ENCODE measurements around the gene GFI1.

GFI1 gene

GRCh38 chr1:92487078-92487605, 417 bp upstream of the GFI1 start:
- no peak for DNase-seq

- DNase-seq, result peak; percentile 82
Observed at GRCh38 chr1:92485381-92486250, 1.1 kb downstream of the GFI1 start.

DNA sequence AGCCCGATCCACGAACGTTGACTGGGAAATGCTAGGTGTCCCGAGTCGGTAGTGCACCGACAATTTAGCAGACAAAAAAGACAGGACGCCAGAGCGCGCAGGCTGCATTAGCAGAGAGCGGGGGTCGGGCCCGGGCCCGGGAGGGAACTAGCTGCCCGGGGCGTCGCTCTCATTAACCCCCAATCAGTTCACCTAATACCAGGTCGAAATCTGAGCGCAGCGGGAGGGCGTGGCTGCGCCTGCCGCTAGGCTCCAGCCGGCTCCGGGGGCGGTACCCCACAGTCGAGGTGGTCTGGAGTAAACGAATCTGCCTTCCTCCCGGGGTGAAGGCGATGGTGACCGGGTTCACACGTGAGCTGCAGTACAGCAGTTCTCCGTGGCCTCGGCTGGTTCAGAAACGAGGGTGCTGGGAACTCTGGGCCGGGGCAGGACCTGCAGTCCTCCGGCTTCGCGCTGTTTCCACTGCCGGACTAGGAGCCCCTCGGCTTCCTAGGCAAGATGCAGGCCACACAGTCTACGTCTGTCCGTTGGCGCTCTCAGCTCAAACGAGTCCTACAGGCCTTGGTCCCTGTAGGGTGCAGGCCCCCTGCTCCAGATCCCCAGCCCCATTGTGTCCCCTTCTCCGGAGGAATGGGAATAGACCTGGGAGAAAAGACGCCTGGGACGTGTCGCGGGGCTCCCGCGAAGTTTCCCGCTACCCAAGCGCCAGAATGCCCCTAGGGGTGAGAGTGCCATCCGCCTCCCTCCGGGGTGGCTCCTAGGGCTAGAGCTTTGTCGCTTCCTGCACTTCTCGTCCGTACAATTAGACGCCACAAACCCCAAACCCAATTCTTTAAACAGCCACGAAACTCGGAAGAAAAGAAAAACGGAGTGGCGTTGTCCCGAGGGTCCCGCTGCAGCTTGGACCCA, 2.0 kb downstream of the GFI1 start:
- DNase-seq, result peak; percentile 59

DNA sequence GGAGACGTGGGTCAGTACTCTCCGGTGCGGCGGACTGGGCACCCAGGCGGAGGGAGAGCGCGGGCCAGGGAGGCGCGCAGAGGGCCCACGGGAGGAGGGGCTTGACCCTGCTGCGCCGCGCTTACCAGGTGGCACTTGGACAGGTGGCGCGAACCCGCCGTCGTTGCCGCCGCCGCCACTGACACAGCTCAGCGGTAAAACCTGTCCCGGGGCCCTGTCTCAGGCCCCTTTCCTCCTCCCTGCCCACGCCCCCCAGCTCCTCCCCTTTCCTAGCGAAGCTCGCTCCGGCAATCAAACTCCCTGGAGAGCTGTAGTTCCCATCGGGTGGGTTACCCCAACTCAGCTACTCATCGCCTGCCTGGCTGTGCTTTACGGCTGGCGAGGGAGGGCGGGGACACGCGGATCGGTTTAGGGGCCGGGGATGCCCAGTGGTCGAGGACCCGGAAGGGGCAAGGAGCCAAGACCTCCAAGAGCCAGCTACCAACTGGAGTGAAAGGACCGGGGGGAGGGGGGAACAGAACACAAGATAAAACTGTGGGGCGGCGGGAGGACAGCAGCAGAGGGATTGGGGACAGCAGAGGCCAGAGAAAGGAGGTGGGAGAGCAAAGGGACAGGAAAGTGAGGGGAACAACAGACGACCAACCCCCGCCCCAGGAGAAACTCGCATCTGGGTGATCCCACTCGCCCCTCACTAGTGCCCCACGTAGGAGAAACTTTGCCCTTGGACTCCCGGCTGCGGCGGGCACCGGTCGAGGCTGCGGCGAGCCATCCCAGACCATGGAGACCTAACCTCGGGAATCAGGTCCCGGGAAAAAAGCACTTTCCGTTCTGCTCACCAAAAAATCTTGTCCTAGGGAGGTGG, 2.9 kb downstream of the GFI1 start:
- DNase-seq, result peak; percentile 47

DNA sequence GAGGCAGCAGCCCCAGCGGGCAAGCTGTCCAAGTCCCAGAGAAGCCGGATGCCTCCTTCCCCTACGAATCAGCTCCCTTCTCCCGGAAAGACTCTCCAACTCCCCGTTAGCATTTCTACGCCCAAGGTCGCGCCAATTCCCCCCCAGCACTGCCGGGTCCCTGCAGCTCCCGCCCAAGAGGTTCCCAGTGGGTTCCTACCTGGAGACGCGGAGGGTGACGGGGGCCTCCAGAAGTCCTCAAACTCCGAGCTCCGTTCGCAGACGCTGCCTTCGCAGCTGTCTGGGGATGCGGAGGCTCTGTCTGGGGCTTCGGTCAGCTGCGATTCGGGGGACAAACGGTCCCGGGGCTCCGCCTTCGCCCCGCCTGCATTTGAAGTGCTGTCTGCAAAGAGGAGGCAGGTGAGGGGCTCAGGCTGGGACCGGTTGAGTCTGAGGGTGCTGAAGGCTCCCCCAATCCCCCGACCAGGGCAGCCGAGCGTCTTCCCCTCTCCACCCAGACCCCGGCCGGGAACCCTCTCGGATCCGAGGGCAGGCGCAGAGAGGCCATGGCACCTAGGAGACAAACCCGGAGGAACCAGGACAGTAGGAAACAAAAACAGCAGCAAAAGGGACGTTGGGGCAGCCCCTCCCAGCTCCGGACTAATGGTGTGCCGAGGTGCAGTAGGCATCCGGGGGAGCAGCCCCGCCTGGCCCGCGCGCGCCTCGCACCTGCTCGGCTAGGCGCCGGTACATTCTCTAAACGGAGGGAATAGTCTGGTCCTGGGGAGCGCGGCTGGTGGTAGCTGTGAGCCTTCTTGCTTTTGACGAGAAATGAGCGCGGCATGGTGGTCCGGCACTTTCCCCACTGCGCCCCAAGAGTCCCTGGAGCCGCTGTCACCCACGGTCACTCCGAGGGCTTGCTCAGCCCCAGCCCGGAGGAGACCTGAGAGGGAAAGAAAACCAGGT, 3.8 kb downstream of the GFI1 start:
- DNase-seq, result peak; percentile 41

GRCh38 chr1:92481971-92482664, 4.6 kb downstream of the GFI1 start:
- DNase-seq, result no peak

DNA sequence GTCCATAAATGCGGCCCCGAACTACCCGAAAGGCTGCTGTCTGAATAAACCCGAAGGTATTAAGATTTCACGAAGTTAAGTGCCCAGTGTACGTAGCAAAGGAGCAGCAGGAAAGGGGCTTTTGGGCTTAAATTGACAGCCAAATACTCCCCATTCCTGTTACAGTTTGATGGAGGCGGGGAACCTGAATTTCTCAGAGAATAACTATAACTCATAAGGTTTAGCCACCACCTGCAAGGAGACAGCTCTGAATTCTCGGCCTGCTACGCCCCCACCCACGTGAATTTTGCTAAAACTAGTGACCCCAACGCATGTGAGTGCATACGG, 5.2 kb downstream of the GFI1 start:
- DNase-seq, result no peak

- no peak for DNase-seq
Observed at GRCh38 chr1:92480813-92481598, 5.7 kb downstream of the GFI1 start.

DNA sequence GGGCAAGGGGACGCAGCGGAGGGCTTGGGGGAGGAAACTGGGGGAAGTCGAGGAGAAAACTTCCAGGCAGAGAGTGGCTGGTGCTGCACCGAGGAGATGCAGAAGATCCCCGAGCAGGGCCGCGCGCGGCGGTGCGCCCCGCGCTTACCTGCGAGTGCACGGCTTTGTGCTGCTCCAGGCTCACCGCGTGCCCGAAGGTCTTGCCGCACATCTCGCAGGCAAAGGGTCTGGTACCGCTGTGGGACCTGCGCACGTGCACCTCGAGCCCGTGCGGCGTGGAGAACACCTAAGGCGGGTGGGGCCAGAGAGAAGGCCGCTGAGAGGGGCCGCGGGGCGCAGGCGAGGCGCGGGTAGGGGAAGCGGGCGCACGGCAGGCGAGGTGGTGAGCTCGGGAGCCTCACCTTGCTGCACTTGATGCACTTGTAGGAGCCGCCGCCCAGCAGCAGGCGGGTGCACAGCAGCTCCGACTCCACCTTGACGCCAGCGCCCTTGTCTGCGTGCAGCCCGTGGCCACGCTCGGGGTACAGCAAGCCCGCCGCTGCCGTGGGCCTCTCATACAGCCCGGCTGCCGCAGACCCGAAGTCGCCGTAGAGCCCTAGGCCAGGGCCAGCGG, 6.4 kb downstream of the GFI1 start:
- no peak for DNase-seq

DNA sequence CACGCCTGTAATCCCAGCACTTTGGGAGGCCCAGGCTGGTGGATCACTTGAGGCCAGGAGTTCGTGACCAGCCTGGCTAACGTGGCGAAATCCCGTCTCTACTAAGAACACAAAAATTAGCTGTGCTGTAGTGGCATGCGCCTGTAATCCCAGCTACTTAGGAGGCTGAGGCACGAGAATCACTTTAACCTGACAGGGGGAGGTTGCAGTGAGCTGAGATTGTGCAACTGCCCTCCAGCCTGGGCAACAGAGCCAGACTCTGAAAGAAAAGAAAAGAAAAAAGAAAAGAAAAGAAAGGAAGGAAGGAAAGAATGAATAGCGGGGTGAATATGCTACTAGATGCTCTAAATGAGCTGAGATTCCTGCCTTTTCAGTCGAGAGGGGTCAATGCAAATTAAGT, 7.1 kb downstream of the GFI1 start:
- DNase-seq, result no peak

DNA sequence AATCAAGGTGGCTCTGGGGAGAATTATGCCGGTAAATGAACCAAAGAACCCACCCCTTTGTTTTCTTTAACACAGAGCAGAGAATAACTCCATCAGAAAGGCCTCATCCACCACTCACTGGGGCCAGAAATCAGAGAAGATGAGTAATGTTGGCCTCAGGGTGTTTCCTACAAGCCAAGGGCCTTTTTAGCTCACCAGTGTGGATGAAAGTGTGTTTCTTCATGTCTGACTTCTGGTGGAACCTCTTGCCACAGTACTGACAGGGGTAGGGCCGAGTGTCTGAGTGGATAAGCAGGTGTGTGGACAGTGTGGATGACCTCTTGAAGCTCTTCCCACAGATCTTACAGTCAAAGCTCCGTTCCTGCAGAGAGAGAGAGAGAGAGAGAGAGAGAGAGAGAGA, 8.3 kb downstream of the GFI1 start:
- DNase-seq, result no peak

DNA sequence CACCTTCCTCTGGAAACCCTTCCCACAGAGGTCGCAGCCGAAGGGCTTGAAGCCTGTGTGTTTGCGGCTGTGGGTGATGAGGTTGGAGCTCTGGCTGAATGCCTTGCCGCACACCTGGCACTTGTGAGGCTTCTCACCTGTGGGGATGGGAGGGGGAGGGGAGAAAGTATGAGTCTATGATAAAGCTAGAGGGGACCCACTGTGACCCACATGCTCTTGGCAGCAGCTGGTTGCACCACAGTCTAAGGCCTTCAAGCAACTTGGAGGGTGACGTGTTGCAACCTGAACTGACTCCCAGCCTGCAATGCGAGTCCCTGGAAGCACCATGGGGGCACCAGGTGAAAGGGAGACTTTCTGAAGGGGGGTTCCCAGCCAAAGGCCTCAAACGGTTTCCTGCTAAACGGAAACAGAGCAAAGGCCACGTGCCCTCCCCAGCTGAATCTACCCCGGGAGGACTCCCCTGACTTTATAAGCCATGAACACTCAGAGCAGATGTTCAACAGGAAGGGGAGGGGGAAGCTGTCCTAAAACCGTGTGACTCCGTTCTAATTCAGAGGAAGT, 10.6 kb downstream of the GFI1 start:
- DNase-seq, result peak; percentile 77

- DNase-seq, result no peak
Observed at GRCh38 chr1:92475029-92475428, 11.7 kb downstream of the GFI1 start.

DNA sequence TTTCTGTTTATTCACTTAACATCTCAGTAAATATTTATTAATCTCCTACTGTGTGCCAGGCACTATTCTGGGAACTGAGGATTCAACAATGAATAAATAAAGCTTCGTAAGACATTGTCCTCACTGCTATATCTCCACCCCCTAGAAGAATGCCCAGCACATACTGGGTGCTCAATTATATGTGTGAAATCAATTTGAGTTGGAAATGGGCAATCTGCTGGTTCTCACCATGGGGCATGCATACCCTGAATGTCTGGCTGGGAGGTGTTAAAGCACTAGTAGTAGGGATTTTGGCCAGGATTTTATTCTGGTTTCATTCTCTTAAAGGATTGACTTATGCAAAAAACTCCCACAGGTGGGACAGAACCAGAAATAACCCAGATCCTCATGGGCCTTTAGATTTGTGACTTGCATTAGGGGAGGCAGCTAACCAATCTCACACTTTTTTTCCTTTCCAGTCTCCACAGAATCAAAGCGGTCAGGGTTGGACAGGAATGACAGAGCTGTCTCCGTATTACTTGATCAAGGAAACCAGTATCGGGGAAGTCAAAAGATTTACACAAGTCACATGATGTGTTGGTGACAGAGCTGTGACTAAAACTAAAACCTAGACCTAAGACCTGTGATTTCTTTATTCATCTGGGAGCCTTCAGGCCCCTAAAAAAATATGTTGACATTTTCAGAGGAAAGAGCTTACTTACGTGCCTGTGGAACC, 12.8 kb downstream of the GFI1 start:
- DNase-seq, result no peak

DNA sequence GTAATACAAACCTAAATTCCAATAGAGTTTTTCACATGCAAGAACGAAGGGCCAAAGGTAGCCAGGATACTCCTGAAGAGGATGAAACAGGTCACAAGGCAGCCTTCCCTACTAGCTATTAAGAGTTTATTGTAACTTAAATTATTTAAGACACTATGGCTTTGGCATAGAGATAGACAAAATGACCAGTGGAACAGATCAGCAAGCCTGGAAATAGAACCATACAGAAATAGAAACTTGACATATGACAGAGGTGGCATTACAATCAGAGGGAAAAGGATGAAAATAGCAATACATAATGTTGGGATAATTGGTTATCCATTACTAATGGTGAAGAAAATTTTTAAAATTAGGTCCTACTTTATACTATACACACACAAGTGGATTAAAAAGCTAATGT, 16.5 kb downstream of the GFI1 start:
- DNase-seq, result no peak

- DNase-seq, result no peak
Observed at GRCh38 chr1:92466683-92467352, 19.9 kb downstream of the GFI1 start.

GRCh38 chr1:92465256-92465647, 21.5 kb downstream of the GFI1 start:
- DNase-seq, result no peak

Data from CD4-positive, alpha-beta T cell treated with Interleukin-21 for 1 hour (primary cell).